ENCODE results near the gene ANKZF1. TPM values are rescaled to one million over a fixed set of nuclear protein-coding genes. Genes with fewer than 3 reads are reported as not detected.
"Not testable (repeated sequence)": the region's sequence is repeated elsewhere in the genome, so short reads cannot be mapped to it uniquely, and the experiment has no call there.

The ANKZF1 gene
- total and polyA plus RNA-seq, 3 experiments from 2014 or later, result 32.5 to 76.0 (median 72.4) TPM

DNA sequence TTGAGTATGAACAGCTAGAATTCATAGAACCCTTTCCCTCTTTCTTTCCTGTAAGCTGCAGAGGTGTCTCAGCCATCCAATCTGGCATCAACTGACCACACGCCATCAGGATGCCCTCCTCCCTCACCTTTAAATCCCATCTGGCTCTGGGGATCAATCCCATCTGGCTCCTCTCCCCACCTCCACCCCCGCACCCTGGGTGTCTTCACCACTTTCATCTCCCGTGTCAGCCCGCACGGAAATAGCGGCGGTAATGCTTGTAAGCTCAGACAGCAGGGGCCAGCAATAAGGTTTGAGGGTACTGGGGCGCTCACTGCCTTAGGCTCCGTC is 22.9 kb downstream of the ANKZF1 start:
- Mint-ChIP-seq H3K9me3 (no peaks in the 10 kb centered on the region), H3K27me3 (peaks cover 0 to 4% of the 10 kb centered on the region in 2 donors), H3K27ac (peak overlapping the region; percentile 85 to 98 (median 96)), H3K4me1 (peaks cover 58 to 65% (median 60%) of the 10 kb centered on the region in 3 donors), H3K36me3 (peaks cover 4 to 66% (median 25%) of the 10 kb centered on the region in 3 donors), H3K4me3 (peak overlapping the region; percentile 84 to 99 (median 89))
- Histone ChIP-seq H3K4me1 (ENCODE audit: insufficient read depth, low read length) (peaks cover 51% of the 10 kb centered on the region), H3K27me3 (ENCODE audit: insufficient read depth, low read length, poor library complexity, severe bottlenecking) (no peaks in the 10 kb centered on the region), H3K4me3 (ENCODE audit: low read length) (peak overlapping the region; percentile 99), H3K27ac (ENCODE audit: low read depth, low read length) (peak overlapping the region; percentile 95), H3K9me3 (ENCODE audit: low read length) (no peaks in the 10 kb centered on the region), H3K36me3 (ENCODE audit: insufficient read depth, low read length) (peaks cover 35% of the 10 kb centered on the region)
- POLR2A ChIA-PET, result interaction anchor here (0.6 to 11.9 kb wide), 9 partner anchors 13 to 970 kb away, joined by 3 to 164 read pairs (median 7); partner anchors contain the start of genes ABCB6, ANKZF1, ATG9A and CNPPD1
- CTCF ChIA-PET, result interaction anchor here (0.6 to 12.3 kb wide), 10 partner anchors 9 to 77 kb away, joined by 3 to 136 read pairs (median 6); partner anchors contain the start of genes ANKZF1, ATG9A and DNAJB2
- DNase-seq, result peak in 2 of 5 donors; percentile 23 to 70

DNA sequence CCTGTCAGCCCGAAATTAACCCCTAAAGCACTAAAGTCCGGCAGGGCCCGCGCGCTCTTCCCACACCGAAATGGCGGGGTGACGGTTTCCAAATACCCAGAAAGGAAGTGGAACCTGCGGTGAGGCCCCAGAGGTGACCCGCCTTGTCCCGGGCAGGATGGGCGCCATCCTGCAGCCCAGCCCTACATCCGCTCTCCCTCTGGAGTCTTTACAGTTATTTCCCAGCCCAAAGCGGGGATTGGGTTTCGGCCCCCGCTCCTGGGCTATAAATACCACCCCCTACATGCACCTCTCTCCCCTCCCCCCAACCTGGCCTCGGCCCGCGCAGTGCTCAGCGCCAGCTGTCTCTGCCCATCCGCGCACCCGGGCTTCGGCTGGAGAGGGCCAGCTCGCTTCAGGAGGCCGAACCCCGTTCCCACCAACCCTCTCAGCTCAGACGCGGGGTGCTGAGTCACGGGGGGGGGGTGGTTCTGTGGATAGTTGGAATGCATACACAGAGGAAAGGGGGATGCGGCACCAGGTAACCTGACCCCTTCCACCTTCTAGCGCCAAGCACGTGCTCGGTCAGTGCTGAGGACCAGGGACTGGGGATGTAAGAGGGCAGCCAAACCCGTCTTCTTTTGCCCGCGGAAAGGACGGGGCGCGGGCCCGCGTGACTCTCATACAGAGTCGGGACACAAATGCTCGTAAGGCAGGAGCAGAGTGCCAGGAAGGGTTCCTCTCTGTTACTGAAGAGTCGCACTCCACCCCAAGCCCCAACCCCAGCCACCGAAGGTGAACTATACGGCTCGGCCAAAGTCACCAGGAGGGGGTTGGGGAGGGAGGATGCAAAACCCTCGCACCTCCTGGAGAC is 23.5 kb downstream of the ANKZF1 start, which contains the start of gene TUBA4B:
TUBA4B (plus strand) TSS at position 344 of the 853 bp plus-strand sequence; CDS start at position 509, 165 bp downstream.
- CTCF ChIA-PET, result interaction anchor here (0.6 to 12.3 kb wide), 14 partner anchors 8 to 99 kb away, joined by 3 to 136 read pairs (median 5); partner anchors contain the start of genes ABCB6, ANKZF1, ATG9A and DNAJB2
- no peaks in the 10 kb centered on the region for H3K9me3 ChIP-seq (ENCODE audit: low read length)
- peak within 1 kb of the TSS; percentile 99 for H3K4me3 ChIP-seq (ENCODE audit: low read length)
- peak; percentile 25 to 60 (median 48) for DNase-seq
- H3K27me3 ChIP-seq (ENCODE audit: insufficient read depth, low read length, poor library complexity, severe bottlenecking), result no peaks in the 10 kb centered on the region
- H3K9me3 Mint-ChIP-seq, result no peaks in the 10 kb centered on the region
- peak within 1 kb of the TSS; percentile 84 to 99 (median 89) for H3K4me3 Mint-ChIP-seq
- H3K27me3 Mint-ChIP-seq, result no peaks in the 10 kb centered on the region
- peaks cover 45% of the 10 kb centered on the region for H3K4me1 ChIP-seq (ENCODE audit: insufficient read depth, low read length)
- H3K27ac Mint-ChIP-seq, result peak within 1 kb of the TSS; percentile 91 to 100 (median 96)
- peaks cover 4 to 60% (median 24%) of the 10 kb centered on the region in 3 donors for H3K36me3 Mint-ChIP-seq
- peak within 1 kb of the TSS; percentile 95 for H3K27ac ChIP-seq (ENCODE audit: low read depth, low read length)
- POLR2A ChIA-PET, result interaction anchor here (0.6 to 11.9 kb wide), 13 partner anchors 23 to 1037 kb away, joined by 3 to 164 read pairs (median 7); partner anchors contain the start of genes ABCB6, ANKZF1, ATG9A and CNPPD1
- H3K4me1 Mint-ChIP-seq, result peaks cover 52 to 59% (median 54%) of the 10 kb centered on the region in 3 donors
- peaks cover 34% of the 10 kb centered on the region for H3K36me3 ChIP-seq (ENCODE audit: insufficient read depth, low read length)

- Histone ChIP-seq H3K9me3 (ENCODE audit: low read length) (no peaks in the 10 kb centered on the region), H3K36me3 (ENCODE audit: insufficient read depth, low read length) (peaks cover 25% of the 10 kb centered on the region), H3K27me3 (ENCODE audit: insufficient read depth, low read length, poor library complexity, severe bottlenecking) (no peaks in the 10 kb centered on the region), H3K4me3 (ENCODE audit: low read length) (peak within 1 kb of the TSS; percentile 99), H3K4me1 (ENCODE audit: insufficient read depth, low read length) (peaks cover 37% of the 10 kb centered on the region), H3K27ac (ENCODE audit: low read depth, low read length) (peak within 1 kb of the TSS; percentile 95)
- H3K36me3 Mint-ChIP-seq, result peaks cover 4 to 52% (median 22%) of the 10 kb centered on the region in 3 donors
- CTCF ChIA-PET, result interaction anchor here (0.6 to 12.3 kb wide), 19 partner anchors 9 to 135 kb away, joined by 3 to 136 read pairs (median 4); partner anchors contain the start of genes ABCB6, ANKZF1, ATG9A and CNPPD1
- POLR2A ChIA-PET, result interaction anchor here (0.5 to 11.9 kb wide), 16 partner anchors 8 to 1037 kb away, joined by 3 to 164 read pairs (median 5); partner anchors contain the start of genes ABCB6, ANKZF1, ATG9A and CNPPD1
- DNase-seq, result peak; percentile 88 to 95 (median 90)
- peak within 1 kb of the TSS; percentile 84 to 99 (median 89) for H3K4me3 Mint-ChIP-seq
- no peaks in the 10 kb centered on the region for H3K9me3 Mint-ChIP-seq
- peaks cover 45 to 50% (median 45%) of the 10 kb centered on the region in 3 donors for H3K4me1 Mint-ChIP-seq
- H3K27ac Mint-ChIP-seq, result peak within 1 kb of the TSS; percentile 91 to 100 (median 96)
- no peaks in the 10 kb centered on the region for H3K27me3 Mint-ChIP-seq
Measured at GRCh38 chr2:219253753-219254589, 24.4 kb downstream of the ANKZF1 start, which contains the start of gene TUBA4A. TUBA4A (minus strand) TSS chr2:219253918; CDS start chr2:219253858, 60 bp downstream.

DNA sequence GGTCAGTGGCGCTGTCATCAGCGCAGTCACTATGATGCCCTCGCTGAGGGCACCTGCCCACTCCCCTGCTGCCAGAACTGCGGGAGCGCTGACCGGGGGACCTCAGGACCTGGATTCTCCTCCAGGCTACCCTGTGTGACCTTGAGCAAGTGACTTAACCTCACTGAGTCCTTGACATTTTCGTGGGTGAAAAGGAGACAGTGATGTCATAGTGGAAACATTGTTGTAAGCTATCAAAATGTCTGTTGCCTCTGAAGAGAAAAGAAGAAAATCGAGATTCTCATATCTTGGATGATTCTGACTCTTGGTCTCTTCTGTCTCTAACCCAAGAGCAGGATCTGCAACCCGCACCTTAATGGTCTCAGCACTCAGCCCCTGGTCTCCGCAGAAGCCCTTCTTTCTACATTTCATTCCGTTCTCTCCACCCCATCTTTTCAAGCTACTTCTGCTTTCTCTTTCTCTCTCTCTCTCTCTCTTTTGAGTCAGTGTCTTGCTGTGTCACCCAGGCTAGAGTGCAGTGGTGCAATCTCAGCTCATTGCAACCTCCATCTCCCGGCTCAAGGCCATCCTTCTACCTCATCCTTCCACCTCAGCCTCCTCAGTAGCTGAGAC is 25.1 kb downstream of the ANKZF1 start:
- peak overlapping the region; percentile 99 for H3K4me3 ChIP-seq (ENCODE audit: low read length)
- peaks cover 30% of the 10 kb centered on the region for H3K4me1 ChIP-seq (ENCODE audit: insufficient read depth, low read length)
- no peaks in the 10 kb centered on the region for H3K27me3 ChIP-seq (ENCODE audit: insufficient read depth, low read length, poor library complexity, severe bottlenecking)
- peak in 3 of 5 donors; percentile 69 to 75 (median 70) for DNase-seq
- no peaks in the 10 kb centered on the region for H3K9me3 ChIP-seq (ENCODE audit: low read length)
- peaks cover 23% of the 10 kb centered on the region for H3K36me3 ChIP-seq (ENCODE audit: insufficient read depth, low read length)
- peaks cover 37 to 43% (median 38%) of the 10 kb centered on the region in 3 donors for H3K4me1 Mint-ChIP-seq
- H3K27me3 Mint-ChIP-seq, result peaks cover 0 to 3% of the 10 kb centered on the region in 2 donors
- H3K27ac Mint-ChIP-seq, result peak overlapping the region; percentile 91 to 100 (median 96)
- H3K27ac ChIP-seq (ENCODE audit: low read depth, low read length), result peak overlapping the region; percentile 95
- peak overlapping the region; percentile 84 to 90 (median 88) for H3K4me3 Mint-ChIP-seq
- no peaks in the 10 kb centered on the region for H3K9me3 Mint-ChIP-seq
- peaks cover 4 to 45% (median 21%) of the 10 kb centered on the region in 3 donors for H3K36me3 Mint-ChIP-seq
- CTCF ChIA-PET, result interaction anchor here (0.7 to 12.3 kb wide), 14 partner anchors 10 to 134 kb away, joined by 3 to 136 read pairs (median 4); partner anchors contain the start of genes ANKZF1, ATG9A, CNPPD1 and DNAJB2
- POLR2A ChIA-PET, result interaction anchor here (0.6 to 11.9 kb wide), 17 partner anchors 9 to 133 kb away, joined by 3 to 164 read pairs (median 5); partner anchors contain the start of genes ABCB6, ANKZF1, ATG9A and CNPPD1

DNA sequence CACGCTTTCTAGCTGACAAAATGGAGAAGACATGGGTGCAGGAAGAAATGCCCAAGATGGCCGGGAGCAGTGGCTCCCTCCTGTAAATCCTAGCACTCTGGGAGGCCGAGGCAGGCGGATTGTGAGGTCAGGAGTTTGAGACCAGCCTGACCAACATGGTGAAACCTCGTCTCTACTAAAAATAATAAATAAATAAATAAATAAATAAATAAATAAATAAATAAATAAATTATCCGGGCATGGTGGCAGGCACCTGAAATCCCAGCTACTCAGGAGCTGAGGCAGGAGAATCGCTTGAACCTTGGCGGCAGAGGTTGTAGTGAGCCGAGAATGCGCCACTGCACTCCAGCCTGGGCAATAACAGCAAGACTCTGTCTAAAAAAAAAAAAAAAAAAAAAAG is 29.3 kb downstream of the ANKZF1 start:
- CTCF ChIA-PET, result interaction anchor here (1.6 to 12.3 kb wide), 2 partner anchors 20 to 36 kb away, joined by 9 to 136 read pairs; partner anchors contain the start of gene DNAJB2
- not testable (repeated sequence) for H3K9me3 Mint-ChIP-seq; H3K27me3 ChIP-seq (ENCODE audit: insufficient read depth, low read length, poor library complexity, severe bottlenecking); H3K4me3 Mint-ChIP-seq; H3K27ac ChIP-seq (ENCODE audit: low read depth, low read length); H3K4me1 ChIP-seq (ENCODE audit: insufficient read depth, low read length); DNase-seq; H3K4me3 ChIP-seq (ENCODE audit: low read length); H3K9me3 ChIP-seq (ENCODE audit: low read length); H3K36me3 ChIP-seq (ENCODE audit: insufficient read depth, low read length); H3K36me3 Mint-ChIP-seq
- H3K27ac Mint-ChIP-seq, result peak overlapping the region in 1 of 8 donors; percentile 14
- peaks cover 4 to 12% of the 10 kb centered on the region in 2 donors for H3K27me3 Mint-ChIP-seq
- peaks cover 6 to 13% (median 6%) of the 10 kb centered on the region in 3 donors for H3K4me1 Mint-ChIP-seq
- POLR2A ChIA-PET, result interaction anchor here (0.7 kb wide), 2 partner anchors 44 to 60 kb away, joined by 5 read pairs; no protein-coding TSS in a partner anchor

- H3K36me3 ChIP-seq (ENCODE audit: insufficient read depth, low read length), result no peaks in the 10 kb centered on the region
- no peaks in the 10 kb centered on the region for H3K4me1 ChIP-seq (ENCODE audit: insufficient read depth, low read length)
- peak in 1 of 5 donors; percentile 22 for DNase-seq
- no peaks in the 10 kb centered on the region for H3K36me3 Mint-ChIP-seq
- H3K4me3 ChIP-seq (ENCODE audit: low read length), result no peak overlapping the region
- H3K27ac ChIP-seq (ENCODE audit: low read depth, low read length), result no peak overlapping the region
- H3K9me3 ChIP-seq (ENCODE audit: low read length), result no peaks in the 10 kb centered on the region
- H3K27me3 ChIP-seq (ENCODE audit: insufficient read depth, low read length, poor library complexity, severe bottlenecking), result no peaks in the 10 kb centered on the region
- no peaks in the 10 kb centered on the region for H3K4me1 Mint-ChIP-seq
- no peak overlapping the region for H3K4me3 Mint-ChIP-seq
- H3K27ac Mint-ChIP-seq, result no peak overlapping the region
- CTCF ChIA-PET, result interaction anchor here (1.3 to 6.7 kb wide), 4 partner anchors 9 to 34 kb away, joined by 4 to 36 read pairs (median 6); partner anchors contain the start of genes DNAJB2 and TUBA4B
- H3K9me3 Mint-ChIP-seq, result no peaks in the 10 kb centered on the region
- H3K27me3 Mint-ChIP-seq, result peaks cover 4 to 12% of the 10 kb centered on the region in 2 donors
- POLR2A ChIA-PET, result interaction anchor here (1.0 kb wide), 1 partner anchor 10 kb away, joined by 3 read pairs; no protein-coding TSS in a partner anchor
Measured at GRCh38 chr2:219261024-219261855, 31.6 kb downstream of the ANKZF1 start.
